ENCODE measurements around the gene SLC16A8. TPM values are rescaled to one million over a fixed set of nuclear protein-coding genes. Genes with fewer than 3 reads are reported as not detected.

The SLC16A8 gene
- total RNA-seq, 3 donors from 2014 or later (not counting 1 experiment from before 2014, with no cell fraction given), result 1.0 TPM; not detected in 2

DNA sequence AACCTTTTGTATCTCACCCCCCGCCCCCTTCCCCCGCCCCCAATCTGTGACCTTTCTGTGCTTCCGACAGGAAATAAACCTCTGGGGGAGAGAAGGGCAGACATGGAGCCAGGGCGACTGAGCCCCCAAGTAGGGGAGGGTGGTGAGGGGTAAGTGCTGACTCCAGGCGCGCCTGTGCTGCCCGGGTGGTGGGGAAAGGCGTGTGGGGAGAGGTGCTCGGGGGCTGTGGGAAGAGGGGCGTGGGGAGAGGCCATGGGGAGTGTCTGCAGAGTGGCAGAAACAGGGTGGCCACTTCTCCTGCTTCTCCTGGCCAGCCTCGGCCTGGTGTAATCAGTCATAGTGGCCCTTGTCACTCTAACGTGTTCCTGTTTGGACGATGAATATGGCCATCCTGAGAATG is 8.0 kb downstream of the SLC16A8 start:
- Histone ChIP-seq H3K4me3 (ENCODE audit: low read length) (no peak overlapping the region), H3K9me3 (ENCODE audit: control insufficient read depth, insufficient read depth, low read length) (no peaks in the 10 kb centered on the region), H3K27ac (ENCODE audit: low read length) (no peak overlapping the region), H3K4me1 (ENCODE audit: control insufficient read depth, insufficient read depth, low read length) (peaks cover 5% of the 10 kb centered on the region), H3K36me3 (ENCODE audit: control insufficient read depth, insufficient read depth, low read length) (peaks cover 26% of the 10 kb centered on the region), H3K27me3 (ENCODE audit: control insufficient read depth, insufficient read depth, low read length) (peaks cover 4% of the 10 kb centered on the region)
- H3K9me3 Mint-ChIP-seq, result no peaks in the 10 kb centered on the region
- 91% methylated on average over 12 of the region's 13 CpGs for WGBS (ENCODE audit: insufficient coverage)
- H3K27ac Mint-ChIP-seq, result no peak overlapping the region
- DNase-seq (no peak), ATAC-seq (no peak)
- no peaks in the 10 kb centered on the region for H3K36me3 Mint-ChIP-seq
- H3K4me1 Mint-ChIP-seq, result peaks cover 0 to 3% of the 10 kb centered on the region in 2 donors
- intact Hi-C loops (cut with micrococcal nuclease), result no loop called here
- H3K27me3 Mint-ChIP-seq (ENCODE audit: low read depth in 2 of 2), result no peaks in the 10 kb centered on the region
- no peak overlapping the region for H3K4me3 Mint-ChIP-seq
- TF ChIP-seq, protein P1, sequence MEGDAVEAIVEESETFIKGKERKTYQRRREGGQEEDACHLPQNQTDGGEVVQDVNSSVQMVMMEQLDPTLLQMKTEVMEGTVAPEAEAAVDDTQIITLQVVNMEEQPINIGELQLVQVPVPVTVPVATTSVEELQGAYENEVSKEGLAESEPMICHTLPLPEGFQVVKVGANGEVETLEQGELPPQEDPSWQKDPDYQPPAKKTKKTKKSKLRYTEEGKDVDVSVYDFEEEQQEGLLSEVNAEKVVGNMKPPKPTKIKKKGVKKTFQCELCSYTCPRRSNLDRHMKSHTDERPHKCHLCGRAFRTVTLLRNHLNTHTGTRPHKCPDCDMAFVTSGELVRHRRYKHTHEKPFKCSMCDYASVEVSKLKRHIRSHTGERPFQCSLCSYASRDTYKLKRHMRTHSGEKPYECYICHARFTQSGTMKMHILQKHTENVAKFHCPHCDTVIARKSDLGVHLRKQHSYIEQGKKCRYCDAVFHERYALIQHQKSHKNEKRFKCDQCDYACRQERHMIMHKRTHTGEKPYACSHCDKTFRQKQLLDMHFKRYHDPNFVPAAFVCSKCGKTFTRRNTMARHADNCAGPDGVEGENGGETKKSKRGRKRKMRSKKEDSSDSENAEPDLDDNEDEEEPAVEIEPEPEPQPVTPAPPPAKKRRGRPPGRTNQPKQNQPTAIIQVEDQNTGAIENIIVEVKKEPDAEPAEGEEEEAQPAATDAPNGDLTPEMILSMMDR (IDR thresholded peaks at IDR 0.05), result no peak

DNA sequence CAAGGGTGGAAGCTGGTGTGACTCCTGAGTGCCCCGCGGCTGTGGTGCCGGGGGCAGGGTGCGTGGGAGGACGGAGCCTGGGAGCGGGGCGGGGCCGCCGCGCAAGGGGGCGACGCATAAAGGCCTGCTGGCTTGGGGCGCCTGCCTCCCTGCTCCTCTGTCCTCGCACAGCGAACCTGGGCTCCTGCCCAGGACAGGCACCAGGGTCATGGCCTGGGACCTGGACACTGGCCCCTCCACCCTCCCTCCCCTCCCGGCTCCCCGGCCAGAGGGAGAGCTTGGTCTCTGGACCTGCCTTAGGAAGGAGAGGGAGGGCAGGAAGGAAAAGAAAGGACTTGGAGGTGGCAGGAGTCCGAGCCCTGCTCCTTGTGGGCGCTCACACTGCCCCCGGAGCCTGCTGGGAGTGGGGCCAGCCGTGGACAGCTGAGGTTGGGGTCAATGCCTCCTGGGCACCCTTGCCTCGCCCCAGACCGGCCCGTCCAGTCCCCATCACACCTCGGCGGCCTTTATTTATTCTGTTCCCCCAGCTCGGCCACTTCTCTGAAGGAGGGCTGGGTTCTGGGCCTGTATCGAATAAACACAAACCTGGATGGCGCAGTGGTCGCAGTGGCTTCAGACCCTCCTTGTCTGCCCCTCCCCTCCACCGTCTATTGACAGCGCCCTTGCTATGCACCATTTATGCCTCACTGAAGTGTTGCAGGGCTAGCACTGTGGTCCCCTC is 8.7 kb downstream of the SLC16A8 start:
- Histone ChIP-seq H3K4me3 (ENCODE audit: low read length) (no peak overlapping the region), H3K27ac (ENCODE audit: low read length) (no peak overlapping the region), H3K27me3 (ENCODE audit: control insufficient read depth, insufficient read depth, low read length) (no peaks in the 10 kb centered on the region), H3K36me3 (ENCODE audit: control insufficient read depth, insufficient read depth, low read length) (peaks cover 28% of the 10 kb centered on the region), H3K9me3 (ENCODE audit: control insufficient read depth, insufficient read depth, low read length) (no peaks in the 10 kb centered on the region), H3K4me1 (ENCODE audit: control insufficient read depth, insufficient read depth, low read length) (no peaks in the 10 kb centered on the region)
- Mint-ChIP-seq H3K4me3 (no peak overlapping the region), H3K27ac (no peak overlapping the region), H3K27me3 (ENCODE audit: low read depth in 2 of 2) (no peaks in the 10 kb centered on the region), H3K9me3 (no peaks in the 10 kb centered on the region), H3K36me3 (no peaks in the 10 kb centered on the region), H3K4me1 (no peaks in the 10 kb centered on the region)
- TF ChIP-seq, protein P1 (IDR thresholded peaks at IDR 0.05), result no peak
- DNase-seq (no peak), ATAC-seq (no peak)
- WGBS (ENCODE audit: insufficient coverage), result 96% methylated on average over 30 of the region's 32 CpGs
- intact Hi-C loops (cut with micrococcal nuclease), result no loop called here

DNA sequence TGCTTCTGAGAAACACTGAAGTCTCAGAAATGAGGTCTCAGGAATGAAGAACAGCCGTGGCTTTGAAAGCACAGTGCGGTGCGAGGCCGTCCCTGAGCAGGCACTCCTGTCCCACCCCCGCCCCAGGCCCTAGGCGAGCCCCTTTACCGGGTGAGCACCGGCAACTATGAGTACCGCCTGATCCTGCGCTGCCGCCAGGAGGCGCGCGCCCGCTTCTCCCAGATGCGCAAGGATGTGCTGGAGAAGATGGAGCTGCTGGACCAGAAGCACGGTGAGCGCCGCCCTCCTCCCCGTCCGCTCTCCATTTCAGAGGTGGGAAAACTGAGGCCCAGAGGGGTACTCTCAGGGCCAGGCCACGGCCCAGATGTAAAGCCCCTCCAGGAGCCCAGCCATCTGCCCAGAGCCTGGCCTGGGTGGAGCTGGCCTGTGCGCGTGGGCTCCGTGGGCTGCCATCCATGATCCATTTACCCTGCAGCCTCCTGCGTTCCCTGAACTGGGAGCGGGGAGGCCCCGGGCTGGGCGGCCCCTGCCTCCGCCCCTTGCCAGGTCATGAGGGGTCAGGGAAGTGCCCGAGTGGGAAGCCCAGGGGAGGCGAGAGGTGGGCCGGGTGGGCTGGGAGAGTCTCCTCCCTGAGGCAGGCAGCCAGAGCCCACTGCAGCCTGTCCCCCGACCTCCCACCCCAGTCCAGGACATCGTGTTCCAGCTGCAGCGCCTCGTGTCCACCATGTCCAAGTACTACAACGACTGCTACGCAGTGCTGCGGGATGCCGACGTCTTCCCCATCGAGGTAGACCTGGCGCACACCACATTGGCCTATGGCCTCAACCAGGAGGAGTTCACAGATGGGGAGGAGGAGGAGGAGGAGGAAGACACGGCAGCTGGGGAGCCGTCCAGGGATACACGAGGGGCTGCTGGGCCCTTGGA is 9.5 kb downstream of the SLC16A8 start:
- Histone ChIP-seq H3K36me3 (ENCODE audit: control insufficient read depth, insufficient read depth, low read length) (peaks cover 31% of the 10 kb centered on the region), H3K4me1 (ENCODE audit: control insufficient read depth, insufficient read depth, low read length) (no peaks in the 10 kb centered on the region), H3K27ac (ENCODE audit: low read length) (no peak overlapping the region), H3K4me3 (ENCODE audit: low read length) (no peak overlapping the region), H3K9me3 (ENCODE audit: control insufficient read depth, insufficient read depth, low read length) (no peaks in the 10 kb centered on the region), H3K27me3 (ENCODE audit: control insufficient read depth, insufficient read depth, low read length) (no peaks in the 10 kb centered on the region)
- TF ChIP-seq, protein P1 (IDR thresholded peaks at IDR 0.05), result no peak
- no peaks in the 10 kb centered on the region for H3K9me3 Mint-ChIP-seq
- intact Hi-C loops (cut with micrococcal nuclease), result no loop called here
- H3K4me1 Mint-ChIP-seq, result no peaks in the 10 kb centered on the region
- WGBS (ENCODE audit: insufficient coverage), result 96% methylated on average over 47 of the region's 47 CpGs
- H3K4me3 Mint-ChIP-seq, result no peak overlapping the region
- no peaks in the 10 kb centered on the region for H3K36me3 Mint-ChIP-seq
- H3K27me3 Mint-ChIP-seq (ENCODE audit: low read depth in 2 of 2), result no peaks in the 10 kb centered on the region
- no peak overlapping the region for H3K27ac Mint-ChIP-seq
- ATAC-seq, result no peak
- DNase-seq, result no peak
